HL-60/S4 treated with retinoic acid at 250 ng/mL for 4 days and 3 days (cell line): ENCODE measurements around the gene EXD3.

ENCODE experiments used
- in situ Hi-C: fragments of 300-500 bp; cut with MboI; formaldehyde crosslinking; loops from 2 replicates; pipeline ENCODE4 v1.7.0; 2022; ENCODE audit warnings: low sequenced_read_pairs

EXD3 gene

GRCh38 chr9:137434498-137435380 is 11.8 kb upstream of the EXD3 start:
- in situ Hi-C loops = no loop called here

- in situ Hi-C loops = no loop called here
Measured at GRCh38 chr9:137433916-137434431, 11.0 kb upstream of the EXD3 start.

GRCh38 chr9:137433349-137433915 is 10.5 kb upstream of the EXD3 start:
- in situ Hi-C loops = no loop called here

- in situ Hi-C loops = no loop called here
Measured at GRCh38 chr9:137432687-137433348, 9.9 kb upstream of the EXD3 start.

DNA sequence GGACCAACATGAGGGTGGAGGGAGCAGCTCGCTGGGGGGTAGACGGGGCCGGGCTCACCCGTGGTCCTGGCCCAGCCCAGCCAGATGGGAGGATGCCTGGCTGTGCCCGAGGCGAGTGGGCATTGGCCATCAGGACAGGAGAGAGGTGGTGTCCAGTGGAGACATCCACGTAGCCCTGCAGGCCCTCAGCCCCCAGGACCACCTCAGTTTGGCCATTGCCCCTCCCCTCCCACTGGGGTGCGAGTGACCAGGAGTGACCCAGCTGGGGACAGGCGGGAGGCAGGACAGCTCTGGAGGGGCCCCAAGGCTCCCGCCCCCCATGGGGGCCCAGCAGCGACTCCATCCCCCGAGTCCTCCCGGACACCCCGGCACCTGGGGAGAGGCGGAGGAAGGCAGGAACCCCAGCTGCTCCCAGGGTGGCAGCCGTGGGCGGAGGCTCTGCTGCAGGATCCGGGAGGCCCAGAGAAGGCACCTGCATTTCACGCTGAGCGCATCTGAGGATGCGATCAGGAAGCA is 8.5 kb upstream of the EXD3 start:
- in situ Hi-C loops = no loop called here

DNA sequence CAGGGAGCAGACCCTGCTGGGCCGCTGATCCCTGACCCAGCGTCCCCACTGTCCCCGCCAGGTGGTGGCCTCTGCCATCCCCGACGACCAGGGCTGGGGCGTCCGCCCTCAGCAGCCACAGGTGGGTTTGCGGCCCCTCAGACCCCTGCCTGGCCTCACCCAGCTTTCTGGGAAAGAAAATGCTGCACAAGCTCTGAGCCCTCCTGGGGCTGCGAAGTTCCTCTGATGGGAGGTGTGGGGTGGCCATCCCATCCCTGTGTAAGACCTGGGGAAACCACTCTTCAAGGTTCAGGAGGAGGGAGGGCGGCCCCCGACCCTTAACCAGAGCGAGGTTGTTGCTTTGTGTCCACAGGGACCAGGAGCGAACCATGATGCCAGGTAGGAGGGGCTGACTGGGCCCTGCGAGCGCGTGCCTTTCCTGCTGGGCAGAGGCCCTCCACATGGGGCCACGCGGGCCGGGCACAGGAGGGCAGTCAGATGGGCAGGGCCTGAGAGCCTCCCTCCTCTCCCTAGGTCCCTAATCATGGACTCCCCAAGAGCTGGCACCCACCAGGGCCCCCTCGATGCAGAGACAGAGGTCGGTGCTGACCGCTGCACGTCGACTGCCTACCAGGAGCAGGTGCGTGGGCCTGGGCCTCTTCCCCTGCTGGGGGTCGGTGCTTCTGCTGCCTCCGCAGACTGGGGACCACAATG is 7.9 kb upstream of the EXD3 start:
- in situ Hi-C loops = no loop called here

- in situ Hi-C loops = no loop called here
Measured at GRCh38 chr9:137429974-137430722, 7.2 kb upstream of the EXD3 start.

GRCh38 chr9:137429546-137429890 is 6.6 kb upstream of the EXD3 start:
- in situ Hi-C loops = no loop called here

DNA sequence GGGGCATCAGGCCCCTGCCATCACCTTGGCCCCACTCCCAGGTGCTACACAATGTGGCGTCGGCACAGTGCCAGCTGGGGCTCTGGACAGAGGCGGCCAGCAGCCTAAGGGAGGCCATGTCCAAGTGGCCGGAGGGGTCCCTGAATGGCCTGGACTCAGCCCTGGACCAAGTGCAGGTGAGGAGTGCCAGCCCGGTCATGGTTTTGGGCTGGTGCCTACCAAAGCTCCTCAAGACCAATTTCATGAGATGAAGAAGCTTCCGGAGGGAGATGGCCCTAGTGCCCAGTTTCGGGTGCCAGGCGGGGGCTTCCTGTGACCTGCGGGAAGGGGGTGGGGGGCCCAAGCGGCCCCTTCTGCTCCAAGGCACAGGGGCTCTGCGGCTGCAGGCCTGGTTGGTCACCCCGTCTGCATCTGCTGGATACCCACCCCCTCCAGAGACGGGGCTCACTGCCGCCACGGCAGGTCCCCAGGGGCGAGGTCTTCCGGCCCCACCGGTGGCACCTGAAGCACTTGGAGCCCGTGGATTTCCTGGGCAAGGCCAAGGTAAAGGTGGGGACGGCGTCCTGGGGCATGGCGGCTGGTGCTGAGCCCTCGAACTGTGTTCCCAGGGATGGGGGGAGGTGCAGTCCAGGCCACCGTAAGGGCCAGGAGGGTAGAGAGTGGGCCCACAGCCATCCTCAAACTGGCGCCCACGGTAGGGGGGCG is 6.0 kb upstream of the EXD3 start:
- in situ Hi-C loops = no loop called here

DNA sequence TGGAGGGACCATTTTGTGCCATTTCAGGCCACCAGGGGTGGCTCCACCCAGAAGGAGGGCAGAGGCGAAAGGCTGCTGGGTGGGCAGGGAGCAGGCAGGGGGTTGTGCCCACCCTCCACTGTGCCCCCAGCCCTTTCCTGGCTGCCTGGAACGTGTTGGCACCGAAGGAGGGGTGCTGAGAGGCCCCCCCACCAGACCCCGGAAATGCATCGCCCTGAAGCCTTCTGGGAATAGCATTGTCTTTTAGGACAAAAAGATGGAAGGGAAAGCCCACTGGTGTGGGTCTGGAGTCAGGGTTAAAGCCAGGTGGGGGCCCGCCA is 5.3 kb upstream of the EXD3 start:
- in situ Hi-C loops = no loop called here

- in situ Hi-C loops = no loop called here
Measured at GRCh38 chr9:137427454-137428310, 4.7 kb upstream of the EXD3 start.

DNA sequence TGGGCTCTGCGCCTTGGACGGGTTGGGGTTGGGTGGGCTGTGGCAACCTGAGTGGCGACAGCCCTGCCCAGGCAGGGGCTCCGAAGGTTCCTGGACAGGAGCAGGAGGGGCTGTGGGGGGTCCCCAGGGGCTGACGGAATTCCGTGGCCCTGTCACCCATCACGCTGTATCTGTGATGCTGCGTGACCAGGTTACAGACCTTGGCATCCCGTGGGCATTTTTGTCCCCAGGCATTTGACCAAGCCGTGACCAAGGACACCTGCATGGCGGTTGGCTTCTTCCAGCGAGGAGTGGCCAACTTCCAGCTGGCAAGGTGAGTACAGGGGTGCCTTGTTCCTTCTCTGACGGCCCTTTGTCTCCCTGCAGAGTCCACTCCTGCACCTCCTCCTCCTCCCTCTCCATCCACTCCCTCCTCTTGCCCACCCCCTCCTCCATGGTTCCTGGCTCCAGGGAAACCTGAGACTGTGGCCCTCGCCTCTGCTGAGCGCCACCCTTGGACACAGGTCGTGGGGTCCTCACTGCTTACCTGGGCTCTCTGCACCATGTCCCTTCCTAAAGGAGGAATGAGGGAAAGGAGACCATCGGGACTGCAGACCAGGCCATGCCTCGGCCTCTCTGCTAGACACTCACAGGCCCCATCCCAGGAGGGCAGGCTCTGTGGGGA is 3.2 kb upstream of the EXD3 start:
- in situ Hi-C loops = no loop called here

- in situ Hi-C loops = no loop called here
Measured at GRCh38 chr9:137423514-137424291, 741 bp upstream of the EXD3 start.

DNA sequence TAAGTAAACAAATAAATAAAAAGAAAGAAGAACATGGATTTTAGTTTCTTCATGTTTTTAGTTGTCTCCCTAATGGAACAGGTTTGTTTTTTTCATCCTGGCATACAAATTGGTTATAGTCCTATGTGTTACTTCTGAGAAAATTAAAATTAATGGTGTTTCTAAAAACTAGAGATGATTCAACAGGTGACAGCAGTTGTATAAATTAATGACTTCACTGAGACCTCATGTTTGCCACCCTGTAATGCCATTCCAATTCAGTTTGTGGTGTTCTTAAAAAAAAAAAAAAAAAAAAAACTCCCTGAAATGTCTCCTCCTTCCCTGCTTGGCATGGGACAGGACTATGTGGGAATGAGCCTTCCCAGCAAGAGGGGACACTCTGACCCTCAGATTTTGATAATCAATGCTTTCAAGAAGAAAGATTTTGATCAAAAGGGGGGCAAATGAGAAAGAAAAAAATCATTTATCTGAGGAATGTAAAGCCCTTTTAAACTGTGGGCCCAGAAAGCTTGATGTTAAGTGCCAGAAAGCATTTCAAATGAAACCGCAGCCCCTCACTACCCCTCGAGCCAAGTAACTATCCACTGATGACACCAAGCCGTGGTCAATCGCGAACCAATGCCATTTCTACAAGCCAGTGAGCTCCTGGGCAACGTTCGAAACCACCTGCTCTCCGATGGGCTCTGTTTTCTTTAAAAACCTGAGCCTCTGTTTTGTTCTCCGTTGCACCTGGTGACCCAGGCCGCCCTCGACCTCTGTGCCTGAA is 941 bp downstream of the EXD3 start:
- in situ Hi-C loops = no loop called here

- in situ Hi-C loops = no loop called here
Measured at GRCh38 chr9:137417161-137418021, 5.6 kb downstream of the EXD3 start.

DNA sequence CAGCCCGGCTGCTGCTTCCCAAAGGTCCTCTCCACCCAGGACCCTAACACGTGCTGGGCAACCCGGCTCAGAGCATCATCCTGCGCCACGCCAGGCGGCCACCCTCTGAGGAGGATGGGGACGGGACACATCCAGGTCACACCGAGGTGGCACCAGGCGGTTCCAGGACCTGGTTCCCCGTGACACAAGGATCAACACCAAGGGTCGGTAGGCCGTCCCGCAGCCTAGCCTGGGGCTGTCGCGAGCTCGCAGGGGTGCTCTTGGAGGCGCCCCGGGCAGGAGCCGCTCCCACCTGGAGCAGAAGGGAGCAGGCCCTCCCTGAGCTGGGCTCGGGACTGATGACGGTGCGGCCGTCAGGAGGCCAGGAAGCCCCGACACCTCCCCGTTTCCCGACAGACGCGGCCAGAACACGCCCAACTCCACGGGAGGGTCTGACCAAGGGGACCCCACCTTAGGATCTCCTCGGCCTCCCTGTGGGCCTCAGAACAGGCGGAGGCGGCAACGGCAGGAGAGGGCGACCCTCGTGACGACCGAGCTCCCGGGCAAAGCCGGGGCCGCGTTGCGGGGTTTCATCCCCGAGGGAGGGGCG is 6.3 kb downstream of the EXD3 start:
- in situ Hi-C loops = no loop called here
